ENCODE results near the gene PHAF1. TPM values are rescaled to one million over a fixed set of nuclear protein-coding genes. Genes with fewer than 3 reads are reported as not detected.

Gene PHAF1
- total RNA-seq, 1 experiment from 2014 or later, result 19.2 TPM

DNA sequence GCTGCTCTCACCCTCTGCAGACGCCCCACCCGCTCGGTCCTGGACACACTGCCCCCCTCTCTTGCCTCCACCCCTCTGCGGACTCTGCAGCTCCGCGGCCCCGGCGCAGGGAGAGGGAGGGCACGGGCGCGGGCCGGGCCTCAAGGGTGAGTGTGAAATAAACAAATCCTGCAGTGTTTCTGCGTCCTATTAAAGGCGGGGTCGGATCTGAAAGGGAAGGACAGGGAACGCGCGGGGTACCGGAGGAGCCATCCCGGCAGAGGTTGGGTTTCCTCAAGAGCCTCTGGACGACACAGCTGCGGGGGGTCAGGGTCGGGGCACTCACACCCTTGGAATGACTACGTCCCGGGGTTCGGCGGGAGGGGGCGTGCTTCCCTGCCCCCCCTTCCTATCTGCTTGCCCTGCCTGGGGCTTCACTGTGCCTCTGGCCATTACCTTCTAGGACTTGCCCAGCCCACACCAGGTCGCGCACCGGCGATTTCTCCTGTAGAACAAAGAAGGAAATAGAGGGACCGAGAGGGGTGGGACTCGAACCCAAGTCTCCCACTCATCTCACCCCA, 54.3 kb downstream of the PHAF1 start:
- no peaks in the 10 kb centered on the region for H3K36me3 ChIP-seq (ENCODE audit: control insufficient read depth in 1 of 2, insufficient read depth in 2 of 2, low read length in 2 of 2)
- peak overlapping the region; percentile 52; the same call in 1 of the 2 replicates for H3K9ac ChIP-seq (ENCODE audit: low read length)
- peak overlapping the region; percentile 13; the same call in 1 of the 2 replicates for H3K27ac ChIP-seq (ENCODE audit: low read depth, low read length)
- ChIA-PET RAD21 (ENCODE audit: low non-redundant PET in 1 of 2, low total read pairs in 2 of 2, uncharacterized antibody in 2 of 2, unreplicated experiment in 2 of 2) (no interaction called here), CTCF (no interaction called here), POLR2A (no interaction called here)
- H2AFZ ChIP-seq (ENCODE audit: low read depth, low read length, poor library complexity, severe bottlenecking), result no peak overlapping the region
- BruUV-seq (replicated peaks), result no TSS peak
- H3K4me3 ChIP-seq (replicated peaks in 1 of 2; ENCODE audit: low read depth in 1 of 2, low read length in 2 of 2), result no peak overlapping the region
- DNase-seq (ENCODE audit: low read depth, low spot score) (no peak), ATAC-seq (no peak)
- H3K79me2 ChIP-seq (ENCODE audit: insufficient read depth, low read length), result no peaks in the 10 kb centered on the region; the same call in 1 of the 2 replicates
- TF ChIP-seq TCF7L2 (IDR thresholded peaks at IDR 0.05; ENCODE audit: borderline replicate concordance, extremely low read depth, insufficient read depth, insufficient read length) (no peak), FOSL1 (IDR thresholded peaks at IDR 0.05; ENCODE audit: low read depth) (no peak), EZH2 (IDR thresholded peaks at IDR 0.05) (no peak), ZFX (IDR thresholded peaks at IDR 0.05) (no peak), RAD21 (IDR thresholded peaks at IDR 0.05; ENCODE audit: low read depth) (no peak), ELF1 (IDR thresholded peaks at IDR 0.05; ENCODE audit: borderline replicate concordance, low read depth) (no peak), POLR2AphosphoS5 (IDR thresholded peaks at IDR 0.05; ENCODE audit: low read depth, low read length) (no peak), EZH2phosphoT487 (IDR thresholded peaks at IDR 0.05; ENCODE audit: borderline replicate concordance) (no peak), POLR2A (IDR thresholded peaks at IDR 0.05; ENCODE audit: borderline replicate concordance, extremely low read depth, insufficient read depth, insufficient read length) (no peak), ATF3 (IDR thresholded peaks at IDR 0.05) (no peak), ZNF274 (IDR thresholded peaks at IDR 0.05; ENCODE audit: low read depth, low read length) (no peak)
- TF ChIP-seq, protein P1, sequence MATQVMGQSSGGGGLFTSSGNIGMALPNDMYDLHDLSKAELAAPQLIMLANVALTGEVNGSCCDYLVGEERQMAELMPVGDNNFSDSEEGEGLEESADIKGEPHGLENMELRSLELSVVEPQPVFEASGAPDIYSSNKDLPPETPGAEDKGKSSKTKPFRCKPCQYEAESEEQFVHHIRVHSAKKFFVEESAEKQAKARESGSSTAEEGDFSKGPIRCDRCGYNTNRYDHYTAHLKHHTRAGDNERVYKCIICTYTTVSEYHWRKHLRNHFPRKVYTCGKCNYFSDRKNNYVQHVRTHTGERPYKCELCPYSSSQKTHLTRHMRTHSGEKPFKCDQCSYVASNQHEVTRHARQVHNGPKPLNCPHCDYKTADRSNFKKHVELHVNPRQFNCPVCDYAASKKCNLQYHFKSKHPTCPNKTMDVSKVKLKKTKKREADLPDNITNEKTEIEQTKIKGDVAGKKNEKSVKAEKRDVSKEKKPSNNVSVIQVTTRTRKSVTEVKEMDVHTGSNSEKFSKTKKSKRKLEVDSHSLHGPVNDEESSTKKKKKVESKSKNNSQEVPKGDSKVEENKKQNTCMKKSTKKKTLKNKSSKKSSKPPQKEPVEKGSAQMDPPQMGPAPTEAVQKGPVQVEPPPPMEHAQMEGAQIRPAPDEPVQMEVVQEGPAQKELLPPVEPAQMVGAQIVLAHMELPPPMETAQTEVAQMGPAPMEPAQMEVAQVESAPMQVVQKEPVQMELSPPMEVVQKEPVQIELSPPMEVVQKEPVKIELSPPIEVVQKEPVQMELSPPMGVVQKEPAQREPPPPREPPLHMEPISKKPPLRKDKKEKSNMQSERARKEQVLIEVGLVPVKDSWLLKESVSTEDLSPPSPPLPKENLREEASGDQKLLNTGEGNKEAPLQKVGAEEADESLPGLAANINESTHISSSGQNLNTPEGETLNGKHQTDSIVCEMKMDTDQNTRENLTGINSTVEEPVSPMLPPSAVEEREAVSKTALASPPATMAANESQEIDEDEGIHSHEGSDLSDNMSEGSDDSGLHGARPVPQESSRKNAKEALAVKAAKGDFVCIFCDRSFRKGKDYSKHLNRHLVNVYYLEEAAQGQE (IDR thresholded peaks at IDR 0.05; ENCODE audit: low read depth), result no peak
- intact Hi-C loops (cut with micrococcal nuclease), result no loop called here
- H3K4me2 ChIP-seq (ENCODE audit: low read length), result peak overlapping the region; percentile 65
- no peaks in the 10 kb centered on the region for H3K9me2 ChIP-seq (ENCODE audit: insufficient read depth)
- H3K9me3 ChIP-seq (ENCODE audit: control insufficient read depth in 1 of 2, insufficient read depth in 1 of 2, low read depth in 1 of 2, low read length in 2 of 2), result no peaks in the 10 kb centered on the region
- peaks cover 20 to 30% of the 10 kb centered on the region in 2 experiments for H3K4me1 ChIP-seq (ENCODE audit: control insufficient read depth in 1 of 2, insufficient read depth in 2 of 2, low read length in 2 of 2)
- H3K27me3 ChIP-seq (ENCODE audit: insufficient read depth, low read length), result no peaks in the 10 kb centered on the region
- H4K20me1 ChIP-seq (ENCODE audit: insufficient read depth), result no peaks in the 10 kb centered on the region
